GM12878 (cell line): ENCODE data around the gene FBXW8. TPM values are rescaled to one million over a fixed set of nuclear protein-coding genes. Genes with fewer than 3 reads are reported as not detected.

Experiments used
- ATAC-seq: fragments of 200-7000 bp; cut with Tn5 transposase; 3 replicates; pipeline ENCODE4 v1.9.1; 2020; ENCODE audit warnings: mild to moderate bottlenecking, moderate library complexity
- BruUV-seq: library from RNA; stranded (reverse); fragments of 400-500 nt; replicated peaks from 2 replicates; lab custom pipeline; 2021; lab: Mats Ljungman, UMichigan
- CTCF ChIA-PET: fragments of 300-600 bp; sonication (Branson Sonifier 250); formaldehyde crosslinking; extraction: SDS; loops from one replicate; lab custom pipeline; 2021; ENCODE audit warnings: inconsistent platforms; lab: Yijun Ruan, JAX
- POLR2A ChIA-PET: fragments of 350-600 bp; formaldehyde crosslinking; extraction: SDS; loops from one replicate; lab custom pipeline; 2021; ENCODE audit warnings: inconsistent platforms; lab: Charles Lee
- RAD21 ChIA-PET: fragments of 300-600 bp; sonication (Branson Sonifier 250); formaldehyde crosslinking; loops from one replicate; lab custom pipeline; 2023; ENCODE audit warnings: antibody characterized with exemption; ENCODE audit not compliant: unreplicated experiment; lab: Charles Lee
- SMC1A ChIA-PET: fragments of 300-600 bp; sonication (Branson Sonifier 250); formaldehyde crosslinking; loops from one replicate; lab custom pipeline; 2023; ENCODE audit not compliant: unreplicated experiment, uncharacterized antibody; lab: Charles Lee
- DNase-seq: peaks from one replicate; pipeline ENCODE4 v3.0.0-alpha.2; 2011; ENCODE audit warnings: low read depth, low spot score
- FAIRE-seq: peaks from 3 replicates; lab custom pipeline; 2011; peaks lifted over from hg19 to GRCh38; lab: Jason Lieb, UNC
- H2AFZ ChIP-seq: 2 replicates; pipeline ENCODE4 v1.6.0; 2011; ENCODE audit warnings: low read depth, low read length, control low read depth; ENCODE audit not compliant: control insufficient read depth
- H3K27ac ChIP-seq: 2 replicates; pipeline ENCODE4 v1.5.1; 2011; ENCODE audit warnings: control low read depth; ENCODE audit not compliant: control insufficient read depth, insufficient read depth
- H3K27me3 ChIP-seq, 2 experiments: replicated peaks in 1 of 2; 2 replicates each; pipeline versions ENCODE4 v1.6.0 to v1.6.1; 2011; ENCODE audit warnings: low read length in 1 of 2; ENCODE audit not compliant: control insufficient read depth in 2 of 2, insufficient read depth in 2 of 2
- H3K36me3 ChIP-seq, 2 experiments: 2 replicates each; pipeline ENCODE4 v1.5.1; 2011; ENCODE audit warnings: low read length in 1 of 2; ENCODE audit not compliant: control insufficient read depth in 2 of 2, insufficient read depth in 2 of 2
- H3K4me1 ChIP-seq: 2 replicates; pipeline ENCODE4 v1.6.1; 2011; ENCODE audit warnings: mild to moderate bottlenecking, low read length, moderate library complexity, mixed read lengths; ENCODE audit not compliant: control insufficient read depth, insufficient read depth
- H3K4me2 ChIP-seq: 2 replicates; pipeline ENCODE4 v1.6.0; 2011; ENCODE audit warnings: control low read depth; ENCODE audit not compliant: control insufficient read depth, insufficient read depth
- H3K4me3 ChIP-seq: fragments of 200-600 bp; sonication (generic); 2 replicates; pipeline ENCODE4 v1.5.1; 2016
- H3K79me2 ChIP-seq: 2 replicates; pipeline ENCODE4 v1.6.0; 2011; ENCODE audit warnings: low read length; ENCODE audit not compliant: control insufficient read depth, insufficient read depth
- H3K9ac ChIP-seq: 2 replicates; pipeline ENCODE4 v1.8.0; 2011; ENCODE audit warnings: low read length, control low read depth, mixed read lengths; ENCODE audit not compliant: control insufficient read depth, insufficient read depth
- H3K9me3 ChIP-seq: replicated peaks from 3 replicates; pipeline ENCODE4 v1.5.1; 2011; ENCODE audit warnings: mild to moderate bottlenecking, low read length; ENCODE audit not compliant: control insufficient read depth, insufficient read depth
- H4K20me1 ChIP-seq: 2 replicates; pipeline ENCODE4 v1.6.0; 2011; ENCODE audit not compliant: control insufficient read depth, insufficient read depth
- CBFB ChIP-seq: IDR thresholded peaks from 2 replicates; pipeline ENCODE4 v1.6.1; 2016; ENCODE audit warnings: antibody characterized with exemption, low read depth
- IKZF1 ChIP-seq: fragments of 450-650 bp; conservative IDR thresholded peaks from 2 replicates; pipeline ENCODE4 v1.6.1; 2017; ENCODE audit warnings: antibody characterized with exemption, mild to moderate bottlenecking
- KDM1A ChIP-seq: fragments of 200-600 bp; sonication (generic); IDR thresholded peaks from 2 replicates; pipeline ENCODE4 v1.6.1; 2016; ENCODE audit warnings: borderline replicate concordance
- MXI1 ChIP-seq: fragments of 150-350 bp; IDR thresholded peaks from 2 replicates; pipeline ENCODE4 v1.6.1; 2011; ENCODE audit warnings: low read depth, mild to moderate bottlenecking, inconsistent platforms, low read length, improper control_type of control experiment
- NBN ChIP-seq: fragments of 450-650 bp; IDR thresholded peaks from 2 replicates; pipeline ENCODE4 v1.6.1; 2016
- NFXL1 ChIP-seq: fragments of 450-650 bp; IDR thresholded peaks from 2 replicates; pipeline ENCODE4 v1.6.1; 2017; ENCODE audit warnings: antibody characterized with exemption, mild to moderate bottlenecking, borderline replicate concordance
- NR2C1 ChIP-seq: fragments of 450-650 bp; IDR thresholded peaks from 2 replicates; pipeline ENCODE4 v1.6.1; 2017; ENCODE audit warnings: antibody characterized with exemption, mild to moderate bottlenecking, moderate library complexity
- STAT1 ChIP-seq: fragments of 450-650 bp; conservative IDR thresholded peaks from 2 replicates; pipeline ENCODE4 v1.6.1; 2014; ENCODE audit warnings: antibody characterized with exemption, mild to moderate bottlenecking
- TCF3 ChIP-seq: IDR thresholded peaks from 2 replicates; pipeline ENCODE4 v1.6.1; 2012; ENCODE audit warnings: low read depth, mild to moderate bottlenecking, low read length, borderline replicate concordance; ENCODE audit not compliant: insufficient read depth
- USF2 ChIP-seq: IDR thresholded peaks from 2 replicates; pipeline ENCODE4 v1.6.1; 2011; ENCODE audit warnings: low read depth, low read length, improper control_type of control experiment, borderline replicate concordance
- ZNF207 ChIP-seq: fragments of 450-650 bp; IDR thresholded peaks from 2 replicates; pipeline ENCODE4 v1.6.1; 2014; ENCODE audit warnings: antibody characterized with exemption, mild to moderate bottlenecking, borderline replicate concordance
- WGBS: methylation state at CpG from one replicate; pipeline ENCODE4 v1.1.6; 2016; ENCODE audit warnings: low lambda C conversion rate; ENCODE audit not compliant: insufficient replicate concordance, insufficient coverage; ENCODE audit errors: missing lambda C conversion rate; 5-methylcytosine and 5-hydroxymethylcytosine counted together
- in situ Hi-C: fragments of 300-500 bp; cut with MboI; formaldehyde crosslinking; loops from 9 replicates; pipeline ENCODE4 v1.14.3; 2018; ENCODE audit warnings: mixed read lengths
- intact Hi-C: fragments of 100-400 bp; cut with micrococcal nuclease; formaldehyde crosslinking; loops from one replicate; pipeline ENCODE4 v1.14.2; 2022; ENCODE audit not compliant: unreplicated experiment
- polyA plus RNA-seq, 11 experiments: library from polyadenylated mRNA; depleted of rRNA in 4 of 11; unstranded in 6 of 11; stranded (reverse) in 5 of 11; fragments of >200 nt; fragmentation: Nextera tagmentation in 4 of 11; fragmentation: Illumina TruSeq in 1 of 11; extraction: Ambion mirVana in 4 of 11; extraction: Trizol in 1 of 11; gene quantifications; 1 replicate in 1 of 11; 2 replicates in 10 of 11; pipeline versions ENCODE4 v1.2.1 to v1.2.3, GENCODE V29; 2011 to 2016; ENCODE audit warnings: inconsistent platforms in 2 of 11, missing spikeins in 2 of 11, low read depth in 1 of 11
- total RNA-seq, 4 experiments: library from RNA; depleted of rRNA in 3 of 4; stranded (reverse); fragments of >200 nt in 3 of 4; fragmentation: Illumina TruSeq in 1 of 4; extraction: Trizol in 1 of 4; gene quantifications; 2 replicates each; pipeline versions ENCODE4 v1.2.1 to v1.2.3, GENCODE V29; 2013 to 2021

The FBXW8 gene
- total and polyA plus RNA-seq, 10 of the 15 experiments (the other 5 are each of a cell fraction or from before 2014, with no cell fraction given) = 0.49 to 7.5 (median 4.4) TPM

DNA sequence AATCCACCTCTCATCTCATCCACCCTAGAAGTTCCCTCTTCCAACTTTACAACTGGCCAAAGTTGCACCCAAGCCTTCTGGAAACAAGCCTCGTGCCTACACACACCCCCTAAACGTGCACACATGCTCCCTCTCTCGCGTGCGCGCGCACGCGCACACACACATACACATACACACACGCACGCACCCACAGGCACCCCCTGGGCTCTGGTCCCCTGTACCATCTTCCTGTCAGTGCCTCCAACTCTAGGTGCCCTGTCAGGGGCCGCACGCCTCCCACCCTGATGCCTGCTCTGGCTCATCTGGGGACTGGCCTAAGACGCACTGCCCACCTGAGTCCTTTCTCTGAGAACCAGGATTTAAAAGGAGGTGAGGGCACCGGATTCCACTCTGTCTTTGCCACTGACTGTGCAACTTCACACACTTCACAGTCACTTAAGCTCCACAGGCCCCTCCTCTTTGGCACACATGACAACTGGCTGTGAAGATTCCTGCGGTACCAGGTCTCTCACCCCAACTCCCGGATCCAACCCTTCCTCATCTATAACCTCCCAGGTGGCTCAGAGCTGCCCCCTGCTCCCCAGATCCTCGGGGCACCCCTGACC lies 142.9 kb downstream of the FBXW8 start:
- no peak overlapping the region for H2AFZ ChIP-seq
- WGBS = 77% methylated on average over 18 of the region's 18 CpGs
- in situ Hi-C loops = no loop called here
- TF ChIP-seq USF2 = no peak
- no peak for TF ChIP-seq KDM1A
- no peak for TF ChIP-seq TCF3
- no peak for TF ChIP-seq STAT1
- TF ChIP-seq NBN = no peak
- no peak for TF ChIP-seq CBFB
- TF ChIP-seq NR2C1 = no peak
- TF ChIP-seq ZNF207 = no peak
- TF ChIP-seq IKZF1 = no peak
- no peak for TF ChIP-seq MXI1
- TF ChIP-seq NFXL1 = no peak
- H3K4me2 ChIP-seq = no peak overlapping the region
- ATAC-seq = no peak
- no peak overlapping the region for H3K27ac ChIP-seq
- H3K4me3 ChIP-seq = no peak overlapping the region
- H3K9me3 ChIP-seq = no peaks in the 10 kb centered on the region
- no peak overlapping the region for H3K9ac ChIP-seq
- DNase-seq = no peak
- ChIA-PET POLR2A (no interaction called here), RAD21 (no interaction called here), CTCF (interaction anchor here (1.0 kb wide), 1 partner anchor 27 kb away, joined by 3 read pairs; no protein-coding TSS in a partner anchor), SMC1A (no interaction called here)
- peaks cover 10% of the 10 kb centered on the region for H3K4me1 ChIP-seq
- intact Hi-C loops = no loop called here
- H3K36me3 ChIP-seq = no peaks in the 10 kb centered on the region; a peak in 1 of 4 replicates
- no peak for FAIRE-seq
- H3K27me3 ChIP-seq = no peaks in the 10 kb centered on the region
- no TSS peak for BruUV-seq
- no peaks in the 10 kb centered on the region for H3K79me2 ChIP-seq
- no peaks in the 10 kb centered on the region for H4K20me1 ChIP-seq
